ENCODE results near the gene TMEM204. TPM values are rescaled to one million over a fixed set of nuclear protein-coding genes. Genes with fewer than 3 reads are reported as not detected.

Gene TMEM204
- total and polyA plus RNA-seq, 3 experiments from 2014 or later, result 27.1 to 68.4 (median 30.9) TPM

DNA sequence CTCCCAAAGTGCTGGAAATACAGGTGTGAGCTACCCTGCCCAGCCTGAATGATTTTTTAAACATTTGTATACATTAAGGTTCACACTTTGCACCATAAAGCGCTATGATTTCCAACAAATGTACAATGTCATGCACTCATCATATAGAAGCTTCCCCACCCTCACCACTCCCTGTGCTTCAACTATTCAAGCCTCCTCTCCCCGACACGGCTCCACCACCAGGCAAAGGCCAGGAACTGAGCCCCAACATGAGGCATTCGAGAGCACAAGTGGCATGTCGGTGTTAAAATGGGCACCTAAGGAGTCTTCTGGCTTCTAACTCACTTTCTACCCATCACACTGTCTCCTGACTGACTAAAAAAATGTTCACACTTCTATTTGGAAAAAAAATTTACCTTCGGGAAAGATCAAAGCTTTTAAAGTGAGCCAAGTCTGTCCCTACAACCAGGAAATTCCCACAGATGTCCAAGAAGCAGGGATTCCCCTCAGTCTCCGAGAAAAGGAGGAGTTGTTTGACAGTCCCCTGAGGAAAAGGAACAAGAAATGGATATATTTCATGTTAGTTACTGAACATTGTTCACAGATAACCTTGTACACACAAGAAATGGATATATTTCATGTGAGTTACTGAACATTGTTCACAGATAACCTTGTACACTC, 37.7 kb downstream of the TMEM204 start:
- Histone ChIP-seq H3K9me3 (ENCODE audit: low read length) (no peaks in the 10 kb centered on the region), H3K4me3 (ENCODE audit: low read length) (no peak overlapping the region), H3K36me3 (ENCODE audit: insufficient read depth, low read length) (no peaks in the 10 kb centered on the region), H3K27ac (ENCODE audit: low read depth, low read length) (no peak overlapping the region), H3K27me3 (ENCODE audit: insufficient read depth, low read length, poor library complexity, severe bottlenecking) (no peaks in the 10 kb centered on the region), H3K4me1 (ENCODE audit: insufficient read depth, low read length) (no peaks in the 10 kb centered on the region)
- Mint-ChIP-seq H3K4me1 (no peaks in the 10 kb centered on the region), H3K4me3 (no peak overlapping the region), H3K27ac (no peak overlapping the region), H3K9me3 (no peaks in the 10 kb centered on the region), H3K36me3 (no peaks in the 10 kb centered on the region), H3K27me3 (peaks cover 4% of the 10 kb centered on the region in 2 donors)
- CTCF ChIA-PET, result interaction anchor here (1.2 kb wide), 1 partner anchor 12 kb away, joined by 3 read pairs; no protein-coding TSS in a partner anchor
- no peak for DNase-seq
- POLR2A ChIA-PET, result interaction anchor here (0.6 kb wide), 1 partner anchor 163 kb away, joined by 3 read pairs; no protein-coding TSS in a partner anchor

DNA sequence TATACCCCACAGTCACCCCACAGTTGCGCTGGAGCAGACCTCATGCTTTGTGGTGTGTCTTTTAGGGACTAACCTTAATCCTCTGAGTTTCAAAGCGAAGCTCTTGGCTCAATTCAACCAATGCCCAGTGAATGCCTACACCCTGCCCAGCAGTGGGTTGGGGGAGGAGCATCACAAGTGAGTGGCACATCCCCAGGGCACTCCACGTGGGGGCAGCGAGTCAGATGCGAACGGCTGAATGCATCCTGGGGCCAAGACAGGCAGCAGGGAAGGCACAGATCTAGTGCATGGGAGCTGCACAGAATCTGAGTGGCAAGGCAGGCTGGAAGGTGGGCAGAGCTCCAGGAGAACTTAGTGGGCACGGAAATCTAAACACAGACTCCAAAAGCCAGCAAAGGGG, 39.2 kb downstream of the TMEM204 start:
- Histone ChIP-seq H3K4me3 (ENCODE audit: low read length) (no peak overlapping the region), H3K27ac (ENCODE audit: low read depth, low read length) (no peak overlapping the region), H3K9me3 (ENCODE audit: low read length) (no peaks in the 10 kb centered on the region), H3K36me3 (ENCODE audit: insufficient read depth, low read length) (no peaks in the 10 kb centered on the region), H3K4me1 (ENCODE audit: insufficient read depth, low read length) (no peaks in the 10 kb centered on the region), H3K27me3 (ENCODE audit: insufficient read depth, low read length, poor library complexity, severe bottlenecking) (no peaks in the 10 kb centered on the region)
- Mint-ChIP-seq H3K27ac (peak overlapping the region in 1 of 8 donors; percentile 50), H3K9me3 (no peaks in the 10 kb centered on the region), H3K27me3 (peaks cover 2 to 4% of the 10 kb centered on the region in 2 donors), H3K4me3 (no peak overlapping the region), H3K4me1 (no peaks in the 10 kb centered on the region), H3K36me3 (no peaks in the 10 kb centered on the region)
- ChIA-PET POLR2A (no interaction called here), CTCF (no interaction called here)
- DNase-seq, result no peak

DNA sequence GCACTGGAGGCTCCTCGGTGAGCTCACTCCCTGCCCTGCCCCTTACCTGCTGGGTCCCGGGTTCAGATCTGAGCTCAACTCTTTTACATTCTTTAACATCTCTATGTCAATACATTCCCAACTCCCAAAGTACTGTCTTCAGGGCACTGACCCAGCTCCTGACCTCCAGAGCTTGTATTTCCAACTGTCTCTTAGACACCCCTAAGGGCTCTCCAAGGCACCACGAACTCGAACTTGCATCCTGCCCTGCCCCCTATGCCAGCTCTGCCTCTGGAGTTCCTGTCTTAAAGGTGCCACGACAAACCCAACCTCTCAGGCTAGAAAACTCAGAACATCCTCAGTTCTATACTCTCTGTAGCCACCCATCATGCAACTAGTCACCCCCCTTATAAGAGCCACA, 39.8 kb downstream of the TMEM204 start:
- Histone ChIP-seq H3K4me1 (ENCODE audit: insufficient read depth, low read length) (no peaks in the 10 kb centered on the region), H3K9me3 (ENCODE audit: low read length) (no peaks in the 10 kb centered on the region), H3K27ac (ENCODE audit: low read depth, low read length) (no peak overlapping the region), H3K27me3 (ENCODE audit: insufficient read depth, low read length, poor library complexity, severe bottlenecking) (no peaks in the 10 kb centered on the region), H3K4me3 (ENCODE audit: low read length) (no peak overlapping the region), H3K36me3 (ENCODE audit: insufficient read depth, low read length) (no peaks in the 10 kb centered on the region)
- POLR2A ChIA-PET, result no interaction called here
- H3K27ac Mint-ChIP-seq, result peak overlapping the region in 1 of 8 donors; percentile 50
- CTCF ChIA-PET, result no interaction called here
- no peak overlapping the region for H3K4me3 Mint-ChIP-seq
- no peaks in the 10 kb centered on the region for H3K9me3 Mint-ChIP-seq
- H3K36me3 Mint-ChIP-seq, result no peaks in the 10 kb centered on the region
- H3K4me1 Mint-ChIP-seq, result no peaks in the 10 kb centered on the region
- no peak for DNase-seq
- H3K27me3 Mint-ChIP-seq, result peaks cover 2 to 4% of the 10 kb centered on the region in 2 donors

DNA sequence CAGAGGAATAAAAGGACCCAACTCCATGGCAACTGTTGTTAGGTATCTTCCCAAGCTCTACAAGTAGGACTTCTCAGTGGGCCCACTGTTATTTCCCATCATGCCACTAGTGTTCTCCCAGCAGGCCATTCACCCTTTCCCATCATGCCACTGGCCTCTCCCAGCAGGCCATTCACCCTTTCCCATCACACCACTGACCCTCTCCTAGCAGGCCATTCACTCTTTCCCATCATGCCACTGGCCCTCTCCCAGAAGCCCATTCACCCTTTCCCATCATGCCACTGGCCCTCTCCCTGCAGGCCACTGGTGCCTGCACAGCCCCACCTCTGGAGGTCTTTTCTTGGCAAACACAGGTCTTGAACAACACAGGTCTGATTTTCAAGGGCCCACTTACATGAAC, 42.1 kb downstream of the TMEM204 start:
- Histone ChIP-seq H3K4me3 (ENCODE audit: low read length) (no peak overlapping the region), H3K27me3 (ENCODE audit: insufficient read depth, low read length, poor library complexity, severe bottlenecking) (no peaks in the 10 kb centered on the region), H3K36me3 (ENCODE audit: insufficient read depth, low read length) (no peaks in the 10 kb centered on the region), H3K4me1 (ENCODE audit: insufficient read depth, low read length) (no peaks in the 10 kb centered on the region), H3K9me3 (ENCODE audit: low read length) (no peaks in the 10 kb centered on the region), H3K27ac (ENCODE audit: low read depth, low read length) (no peak overlapping the region)
- no peak for DNase-seq
- Mint-ChIP-seq H3K9me3 (no peaks in the 10 kb centered on the region), H3K4me3 (no peak overlapping the region), H3K36me3 (no peaks in the 10 kb centered on the region), H3K4me1 (peaks cover 0 to 3% (median 0%) of the 10 kb centered on the region in 3 donors), H3K27me3 (peaks cover 2 to 4% of the 10 kb centered on the region in 2 donors), H3K27ac (peak overlapping the region in 1 of 8 donors; percentile 81)
- POLR2A ChIA-PET, result no interaction called here
- CTCF ChIA-PET, result no interaction called here

DNA sequence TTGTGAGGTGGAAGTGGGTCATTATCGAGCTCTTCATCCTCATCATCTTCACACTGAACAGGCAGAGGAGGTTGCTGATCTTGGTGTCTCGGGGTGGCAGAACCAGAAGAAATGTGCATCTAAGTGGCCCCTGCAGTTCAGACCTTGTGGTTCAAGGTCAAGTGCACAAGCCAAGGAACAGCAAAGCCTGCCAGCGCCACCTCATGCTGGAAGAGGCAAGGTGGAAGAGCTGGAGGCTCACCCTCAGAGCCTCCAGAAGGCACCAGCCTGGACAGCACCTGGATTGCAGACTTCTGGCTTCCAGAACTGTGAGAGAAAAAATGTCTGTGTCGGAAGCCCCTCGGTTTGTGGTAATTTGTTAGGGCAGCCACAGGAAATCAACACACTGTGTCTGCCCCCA, 45.7 kb downstream of the TMEM204 start:
- no peaks in the 10 kb centered on the region for H3K36me3 Mint-ChIP-seq

GRCh38 chr16:1580256-1580655, 46.8 kb downstream of the TMEM204 start:
- POLR2A ChIA-PET, result no interaction called here
- Mint-ChIP-seq H3K27me3 (no peaks in the 10 kb centered on the region), H3K27ac (no peak overlapping the region), H3K4me1 (peaks cover 0 to 3% (median 0%) of the 10 kb centered on the region in 3 donors), H3K36me3 (no peaks in the 10 kb centered on the region), H3K9me3 (no peaks in the 10 kb centered on the region), H3K4me3 (no peak overlapping the region)
- H3K4me3 ChIP-seq (ENCODE audit: low read length), result no peak overlapping the region
- no peak overlapping the region for H3K27ac ChIP-seq (ENCODE audit: low read depth, low read length)
- CTCF ChIA-PET, result no interaction called here
- no peak for DNase-seq
- H3K27me3 ChIP-seq (ENCODE audit: insufficient read depth, low read length, poor library complexity, severe bottlenecking), result no peaks in the 10 kb centered on the region
- no peaks in the 10 kb centered on the region for H3K9me3 ChIP-seq (ENCODE audit: low read length)
- no peaks in the 10 kb centered on the region for H3K4me1 ChIP-seq (ENCODE audit: insufficient read depth, low read length)
- H3K36me3 ChIP-seq (ENCODE audit: insufficient read depth, low read length), result no peaks in the 10 kb centered on the region

More for the DNA sequence above, 45.7 kb downstream of the TMEM204 start:
- no peak for DNase-seq
- peaks cover 0 to 3% (median 0%) of the 10 kb centered on the region in 3 donors for H3K4me1 Mint-ChIP-seq
- no peak overlapping the region for H3K4me3 Mint-ChIP-seq
- H3K9me3 Mint-ChIP-seq, result no peaks in the 10 kb centered on the region
- Histone ChIP-seq H3K27ac (ENCODE audit: low read depth, low read length) (no peak overlapping the region), H3K4me3 (ENCODE audit: low read length) (no peak overlapping the region), H3K4me1 (ENCODE audit: insufficient read depth, low read length) (no peaks in the 10 kb centered on the region), H3K27me3 (ENCODE audit: insufficient read depth, low read length, poor library complexity, severe bottlenecking) (no peaks in the 10 kb centered on the region), H3K36me3 (ENCODE audit: insufficient read depth, low read length) (no peaks in the 10 kb centered on the region), H3K9me3 (ENCODE audit: low read length) (no peaks in the 10 kb centered on the region)
- ChIA-PET POLR2A (no interaction called here), CTCF (no interaction called here)
- no peak overlapping the region for H3K27ac Mint-ChIP-seq
- H3K27me3 Mint-ChIP-seq, result no peaks in the 10 kb centered on the region

- Mint-ChIP-seq H3K4me1 (peaks cover 0 to 3% (median 0%) of the 10 kb centered on the region in 3 donors), H3K4me3 (no peak overlapping the region), H3K36me3 (no peaks in the 10 kb centered on the region), H3K9me3 (no peaks in the 10 kb centered on the region), H3K27me3 (no peaks in the 10 kb centered on the region), H3K27ac (peak overlapping the region in 1 of 8 donors; percentile 54)
- DNase-seq, result no peak
- Histone ChIP-seq H3K4me1 (ENCODE audit: insufficient read depth, low read length) (no peaks in the 10 kb centered on the region), H3K27ac (ENCODE audit: low read depth, low read length) (no peak overlapping the region), H3K9me3 (ENCODE audit: low read length) (no peaks in the 10 kb centered on the region), H3K27me3 (ENCODE audit: insufficient read depth, low read length, poor library complexity, severe bottlenecking) (no peaks in the 10 kb centered on the region), H3K36me3 (ENCODE audit: insufficient read depth, low read length) (no peaks in the 10 kb centered on the region), H3K4me3 (ENCODE audit: low read length) (no peak overlapping the region)
- CTCF ChIA-PET, result no interaction called here
- POLR2A ChIA-PET, result no interaction called here
Observed at GRCh38 chr16:1580956-1581355, 47.5 kb downstream of the TMEM204 start.

DNA sequence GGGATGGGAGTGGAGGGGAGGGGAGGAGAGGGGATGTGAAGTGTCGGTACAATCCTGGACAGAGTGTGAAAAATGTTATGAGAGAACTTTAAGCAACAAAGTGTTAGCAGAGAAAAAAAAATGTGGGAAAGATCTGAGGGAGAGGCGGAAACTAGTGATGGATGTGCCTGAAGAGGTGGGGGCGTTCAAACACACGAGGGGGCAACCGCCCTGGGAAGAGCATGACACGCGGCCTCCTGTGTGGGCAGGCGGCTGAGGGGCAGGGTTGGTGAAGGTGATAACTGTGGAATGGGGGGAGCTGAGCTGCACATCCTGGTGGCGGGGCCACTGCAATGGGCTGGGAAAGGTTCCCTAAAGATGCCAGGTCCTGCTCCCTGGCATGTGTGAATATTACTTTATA, 48.3 kb downstream of the TMEM204 start:
- Histone ChIP-seq H3K4me1 (ENCODE audit: insufficient read depth, low read length) (no peaks in the 10 kb centered on the region), H3K27me3 (ENCODE audit: insufficient read depth, low read length, poor library complexity, severe bottlenecking) (no peaks in the 10 kb centered on the region), H3K27ac (ENCODE audit: low read depth, low read length) (no peak overlapping the region), H3K4me3 (ENCODE audit: low read length) (no peak overlapping the region), H3K9me3 (ENCODE audit: low read length) (no peaks in the 10 kb centered on the region), H3K36me3 (ENCODE audit: insufficient read depth, low read length) (no peaks in the 10 kb centered on the region)
- Mint-ChIP-seq H3K36me3 (no peaks in the 10 kb centered on the region), H3K9me3 (no peaks in the 10 kb centered on the region), H3K27ac (no peak overlapping the region), H3K4me1 (peaks cover 0 to 3% (median 0%) of the 10 kb centered on the region in 3 donors), H3K27me3 (no peaks in the 10 kb centered on the region), H3K4me3 (no peak overlapping the region)
- no peak for DNase-seq
- POLR2A ChIA-PET, result no interaction called here
- CTCF ChIA-PET, result no interaction called here
